ENCODE results near the gene NFS1.
A peak's percentile ranks its signal among the peaks of the same experiment; 100 is the strongest.

NFS1 gene

GRCh38 chr20:35660122-35660937 is 38.8 kb downstream of the NFS1 start:
- TF ChIP-seq POLR2A (IDR thresholded peaks at IDR 0.05; ENCODE audit: low read depth, low read length) (no peak), POLR2AphosphoS5 (IDR thresholded peaks at IDR 0.05; ENCODE audit: low read depth, low read length) (no peak), TAF1 (IDR thresholded peaks at IDR 0.05; ENCODE audit: low read depth, low read length) (no peak), SPI1 (IDR thresholded peaks at IDR 0.05; ENCODE audit: low read depth, low read length) (no peak), POU2F2 (IDR thresholded peaks at IDR 0.05; ENCODE audit: low read depth, low read length) (no peak), PAX5 (IDR thresholded peaks at IDR 0.05; ENCODE audit: insufficient read depth, low read length, severe bottlenecking) (no peak)
- FAIRE-seq: no peak
- DNase-seq (ENCODE audit: insufficient read length, low spot score): no peak

GRCh38 chr20:35657271-35657670 is 41.9 kb downstream of the NFS1 start:
- no peak for TF ChIP-seq TAF1 (IDR thresholded peaks at IDR 0.05; ENCODE audit: low read depth, low read length)
- no peak for TF ChIP-seq PAX5 (IDR thresholded peaks at IDR 0.05; ENCODE audit: insufficient read depth, low read length, severe bottlenecking)
- TF ChIP-seq POLR2A (IDR thresholded peaks at IDR 0.05; ENCODE audit: low read depth, low read length): no peak
- TF ChIP-seq POLR2AphosphoS5 (IDR thresholded peaks at IDR 0.05; ENCODE audit: low read depth, low read length): no peak
- TF ChIP-seq POU2F2 (IDR thresholded peaks at IDR 0.05; ENCODE audit: low read depth, low read length): no peak
- no peak for TF ChIP-seq SPI1 (IDR thresholded peaks at IDR 0.05; ENCODE audit: low read depth, low read length)
- DNase-seq (ENCODE audit: insufficient read length, low spot score) (no peak), FAIRE-seq (no peak)

GRCh38 chr20:35654415-35654814 is 44.7 kb downstream of the NFS1 start:
- TF ChIP-seq POLR2AphosphoS5 (IDR thresholded peaks at IDR 0.05; ENCODE audit: low read depth, low read length): no peak
- DNase-seq (ENCODE audit: insufficient read length, low spot score): no peak
- FAIRE-seq: no peak

- TF ChIP-seq TAF1 (IDR thresholded peaks at IDR 0.05; ENCODE audit: low read depth, low read length) (no peak), PAX5 (IDR thresholded peaks at IDR 0.05; ENCODE audit: insufficient read depth, low read length, severe bottlenecking) (no peak), POLR2AphosphoS5 (IDR thresholded peaks at IDR 0.05; ENCODE audit: low read depth, low read length) (no peak), POLR2A (IDR thresholded peaks at IDR 0.05; ENCODE audit: low read depth, low read length) (no peak)
- FAIRE-seq: no peak
Observed at GRCh38 chr20:35653893-35654292, 45.3 kb downstream of the NFS1 start.

GRCh38 chr20:35653430-35653734 is 45.8 kb downstream of the NFS1 start:
- TF ChIP-seq POLR2A (IDR thresholded peaks at IDR 0.05; ENCODE audit: low read depth, low read length): no peak
- no peak for TF ChIP-seq PAX5 (IDR thresholded peaks at IDR 0.05; ENCODE audit: insufficient read depth, low read length, severe bottlenecking)
- no peak for TF ChIP-seq POU2F2 (IDR thresholded peaks at IDR 0.05; ENCODE audit: low read depth, low read length)
- TF ChIP-seq SPI1 (IDR thresholded peaks at IDR 0.05; ENCODE audit: low read depth, low read length): no peak
- TF ChIP-seq POLR2AphosphoS5 (IDR thresholded peaks at IDR 0.05; ENCODE audit: low read depth, low read length): no peak
- TF ChIP-seq TAF1 (IDR thresholded peaks at IDR 0.05; ENCODE audit: low read depth, low read length): no peak
- no peak for DNase-seq (ENCODE audit: insufficient read length, low spot score)
- no peak for FAIRE-seq

More at GRCh38 chr20:35653893-35654292, 45.3 kb downstream of the NFS1 start:
- no peak for DNase-seq (ENCODE audit: insufficient read length, low spot score)

- no peak for FAIRE-seq
- no peak for DNase-seq (ENCODE audit: insufficient read length, low spot score)
- 0 out of 2 replicates have a peak, but pooled peaks have one; percentile 36 for TF ChIP-seq POLR2A (IDR thresholded peaks at IDR 0.05; ENCODE audit: low read depth, low read length)
- no peak for TF ChIP-seq POLR2AphosphoS5 (IDR thresholded peaks at IDR 0.05; ENCODE audit: low read depth, low read length)
Observed at GRCh38 chr20:35652641-35653429, 46.3 kb downstream of the NFS1 start.

DNA sequence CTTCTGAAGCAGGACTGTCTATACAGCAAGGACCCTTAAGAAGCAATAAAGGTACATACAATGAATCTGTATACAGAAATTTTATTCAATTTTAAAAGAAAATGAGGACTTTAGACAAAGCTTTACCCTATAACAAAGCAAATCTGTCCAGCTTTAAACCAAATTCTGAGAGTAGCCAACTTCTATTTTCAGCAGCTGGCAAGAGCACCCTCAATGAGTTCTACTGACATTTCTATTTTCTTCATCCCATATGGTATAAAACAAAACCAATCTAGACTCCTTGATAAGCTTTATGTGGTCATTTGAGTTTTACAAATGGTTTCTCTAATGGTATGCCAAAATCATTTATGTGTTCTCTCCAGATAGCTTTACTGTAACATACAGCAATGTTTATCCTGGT is 47.2 kb downstream of the NFS1 start:
- no peak for DNase-seq (ENCODE audit: insufficient read length, low spot score)
- FAIRE-seq: no peak
- no peak for TF ChIP-seq SPI1 (IDR thresholded peaks at IDR 0.05; ENCODE audit: low read depth, low read length)
- TF ChIP-seq POU2F2 (IDR thresholded peaks at IDR 0.05; ENCODE audit: low read depth, low read length): no peak
- TF ChIP-seq PAX5 (IDR thresholded peaks at IDR 0.05; ENCODE audit: insufficient read depth, low read length, severe bottlenecking): no peak
- no peak for TF ChIP-seq TAF1 (IDR thresholded peaks at IDR 0.05; ENCODE audit: low read depth, low read length)
- no peak for TF ChIP-seq POLR2A (IDR thresholded peaks at IDR 0.05; ENCODE audit: low read depth, low read length)
- TF ChIP-seq POLR2AphosphoS5 (IDR thresholded peaks at IDR 0.05; ENCODE audit: low read depth, low read length): no peak

DNA sequence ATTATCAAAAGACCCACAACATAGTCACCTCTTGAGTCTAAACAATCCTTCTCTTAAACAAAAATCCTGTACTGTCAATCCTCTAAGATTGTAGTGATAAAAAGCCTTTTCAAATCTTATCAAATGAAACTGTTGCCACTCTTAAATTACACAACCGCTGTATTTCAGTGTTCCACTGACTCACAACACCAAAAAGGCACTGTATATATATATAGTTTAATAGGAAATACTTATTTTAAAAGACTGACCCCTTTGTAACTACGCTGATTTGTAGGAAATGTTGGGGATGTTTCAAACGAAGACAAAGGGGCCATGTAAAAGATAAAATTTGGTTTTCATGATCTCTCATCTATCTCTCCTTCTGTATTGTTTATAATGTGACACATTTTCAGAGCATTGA is 48.5 kb downstream of the NFS1 start:
- TF ChIP-seq POU2F2 (IDR thresholded peaks at IDR 0.05; ENCODE audit: low read depth, low read length): no peak
- DNase-seq (ENCODE audit: insufficient read length, low spot score) (no peak), FAIRE-seq (no peak)

DNA sequence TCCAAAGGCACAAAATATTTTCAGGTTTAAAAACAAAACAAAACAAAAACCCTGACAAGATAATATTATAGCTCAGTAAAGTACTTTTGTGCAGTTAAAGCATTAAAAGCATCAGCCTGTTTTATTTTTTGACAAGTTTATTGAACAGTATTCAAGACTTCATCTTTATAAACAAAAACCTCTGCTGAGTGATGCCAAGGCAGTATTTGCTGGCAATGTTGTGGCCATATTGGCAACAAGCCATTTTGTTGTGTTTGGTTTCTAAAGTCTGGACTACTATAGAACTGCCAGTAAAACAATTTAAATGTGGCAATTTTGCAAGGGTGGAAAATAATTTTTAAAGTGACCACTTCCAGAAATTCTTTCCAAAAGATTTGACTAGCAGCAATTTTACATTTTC is 50.3 kb downstream of the NFS1 start:
- DNase-seq (ENCODE audit: insufficient read length, low spot score) (no peak), FAIRE-seq (no peak)
- no peak for TF ChIP-seq TAF1 (IDR thresholded peaks at IDR 0.05; ENCODE audit: low read depth, low read length)
- TF ChIP-seq SPI1 (IDR thresholded peaks at IDR 0.05; ENCODE audit: low read depth, low read length): no peak
- no peak for TF ChIP-seq POLR2A (IDR thresholded peaks at IDR 0.05; ENCODE audit: low read depth, low read length)
- no peak for TF ChIP-seq POLR2AphosphoS5 (IDR thresholded peaks at IDR 0.05; ENCODE audit: low read depth, low read length)
- no peak for TF ChIP-seq POU2F2 (IDR thresholded peaks at IDR 0.05; ENCODE audit: low read depth, low read length)
- TF ChIP-seq PAX5 (IDR thresholded peaks at IDR 0.05; ENCODE audit: insufficient read depth, low read length, severe bottlenecking): no peak

- DNase-seq (ENCODE audit: insufficient read length, low spot score) (no peak), FAIRE-seq (no peak)
- no peak for TF ChIP-seq TAF1 (IDR thresholded peaks at IDR 0.05; ENCODE audit: low read depth, low read length)
- TF ChIP-seq POU2F2 (IDR thresholded peaks at IDR 0.05; ENCODE audit: low read depth, low read length): no peak
- TF ChIP-seq PAX5 (IDR thresholded peaks at IDR 0.05; ENCODE audit: insufficient read depth, low read length, severe bottlenecking): no peak
Observed at GRCh38 chr20:35644806-35645205, 54.3 kb downstream of the NFS1 start.
